ENCODE results near the gene WIPF2. TPM values are rescaled to one million over a fixed set of nuclear protein-coding genes. Genes with fewer than 3 reads are reported as not detected.

Gene WIPF2
- total RNA-seq, 1 experiment from 2014 or later = 30.4 TPM

- H3K27me3 ChIP-seq (ENCODE audit: insufficient read depth, low read length) = no peaks in the 10 kb centered on the region
- intact Hi-C loops (cut with micrococcal nuclease) = no loop called here
- peaks cover 16% of the 10 kb centered on the region; the same call in 1 of the 2 replicates for H4K20me1 ChIP-seq (ENCODE audit: insufficient read depth)
- CTCF ChIA-PET = interaction anchor here (1.5 to 10.5 kb wide), 2 partner anchors 55 to 59 kb away, joined by 4 to 107 read pairs; no protein-coding TSS in a partner anchor
- peaks cover 57 to 91% of the 10 kb centered on the region in 2 experiments for H3K36me3 ChIP-seq (ENCODE audit: control insufficient read depth in 1 of 2, insufficient read depth in 2 of 2, low read length in 2 of 2)
- no peak overlapping the region for H3K4me2 ChIP-seq (ENCODE audit: low read length)
- no peaks in the 10 kb centered on the region for H3K9me3 ChIP-seq (ENCODE audit: control insufficient read depth in 1 of 2, insufficient read depth in 1 of 2, low read depth in 1 of 2, low read length in 2 of 2)
- H3K4me3 ChIP-seq (replicated peaks in 1 of 2; ENCODE audit: low read depth in 1 of 2, low read length in 2 of 2) = no peak overlapping the region
- ATAC-seq = no peak
- no peak overlapping the region for H3K27ac ChIP-seq (ENCODE audit: low read depth, low read length)
- no peak for TF ChIP-seq POLR2AphosphoS5 (IDR thresholded peaks at IDR 0.05; ENCODE audit: low read depth, low read length)
- TF ChIP-seq YY1 (IDR thresholded peaks at IDR 0.05; ENCODE audit: extremely low read depth, insufficient replicate concordance, low read depth, low read length) = no peak
- TF ChIP-seq ZFX (IDR thresholded peaks at IDR 0.05) = no peak
- TF ChIP-seq EZH2phosphoT487 (IDR thresholded peaks at IDR 0.05; ENCODE audit: borderline replicate concordance) = no peak
- no peak for TF ChIP-seq ELF1 (IDR thresholded peaks at IDR 0.05; ENCODE audit: borderline replicate concordance, low read depth)
- no peak for TF ChIP-seq JUND (IDR thresholded peaks at IDR 0.05)
- no peak for TF ChIP-seq SP1 (IDR thresholded peaks at IDR 0.05; ENCODE audit: low read depth)
- TF ChIP-seq CBX3 (IDR thresholded peaks at IDR 0.05; ENCODE audit: low read depth) = no peak
- TF ChIP-seq EZH2 (IDR thresholded peaks at IDR 0.05) = no peak
- TF ChIP-seq POLR2A (IDR thresholded peaks at IDR 0.05; ENCODE audit: borderline replicate concordance, extremely low read depth, insufficient read depth, insufficient read length) = no peak
- no peak for TF ChIP-seq REST (IDR thresholded peaks at IDR 0.05; ENCODE audit: low read depth)
- no peak for TF ChIP-seq EGR1 (IDR thresholded peaks at IDR 0.05; ENCODE audit: low read depth)
- no peak for TF ChIP-seq CTCF (IDR thresholded peaks at IDR 0.05 in 2 of 3, conservative IDR thresholded peaks at IDR 0.05 in 1 of 3; ENCODE audit: borderline replicate concordance in 1 of 3, insufficient read depth in 1 of 3, low read depth in 2 of 3, low read length in 2 of 3)
- no peak for TF ChIP-seq ZNF274 (IDR thresholded peaks at IDR 0.05; ENCODE audit: low read depth, low read length)
- no peak for TF ChIP-seq MAX (IDR thresholded peaks at IDR 0.05)
- TF ChIP-seq ZBTB33 (IDR thresholded peaks at IDR 0.05; ENCODE audit: extremely low read depth, insufficient replicate concordance, low read length) = no peak
- TF ChIP-seq CEBPB (IDR thresholded peaks at IDR 0.05; ENCODE audit: low read depth) = no peak
- H3K9me2 ChIP-seq (ENCODE audit: insufficient read depth) = no peaks in the 10 kb centered on the region
- no TSS peak for BruUV-seq (replicated peaks)
- H2AFZ ChIP-seq (ENCODE audit: low read depth, low read length, poor library complexity, severe bottlenecking) = no peak overlapping the region
- peaks cover 62% of the 10 kb centered on the region for H3K79me2 ChIP-seq (ENCODE audit: insufficient read depth, low read length)
- H3K9ac ChIP-seq (ENCODE audit: low read length) = no peak overlapping the region
- RAD21 ChIA-PET (ENCODE audit: low non-redundant PET in 1 of 2, low total read pairs in 2 of 2, uncharacterized antibody in 2 of 2, unreplicated experiment in 2 of 2) = no interaction called here
- no peak for DNase-seq (ENCODE audit: low read depth, low spot score)
- peaks cover 0 to 3% of the 10 kb centered on the region in 2 experiments; a peak in 1 of 4 replicates for H3K4me1 ChIP-seq (ENCODE audit: control insufficient read depth in 1 of 2, insufficient read depth in 2 of 2, low read length in 2 of 2)
- POLR2A ChIA-PET = interaction anchor here (1.7 kb wide), 1 partner anchor 8 kb away, joined by 3 read pairs; no protein-coding TSS in a partner anchor
Measured at GRCh38 chr17:40298726-40299125, 79.6 kb downstream of the WIPF2 start.

Measured in HCT116 (cell line).